Fibroblast of upper back skin (primary cell): ENCODE measurements around the gene DUSP22.
A peak's percentile ranks its signal among the peaks of the same experiment; 100 is the strongest.

Source experiments
- DNase-seq: peaks from one replicate; pipeline ENCODE4 v3.0.0-alpha.2; 2013

DUSP22 gene

DNA sequence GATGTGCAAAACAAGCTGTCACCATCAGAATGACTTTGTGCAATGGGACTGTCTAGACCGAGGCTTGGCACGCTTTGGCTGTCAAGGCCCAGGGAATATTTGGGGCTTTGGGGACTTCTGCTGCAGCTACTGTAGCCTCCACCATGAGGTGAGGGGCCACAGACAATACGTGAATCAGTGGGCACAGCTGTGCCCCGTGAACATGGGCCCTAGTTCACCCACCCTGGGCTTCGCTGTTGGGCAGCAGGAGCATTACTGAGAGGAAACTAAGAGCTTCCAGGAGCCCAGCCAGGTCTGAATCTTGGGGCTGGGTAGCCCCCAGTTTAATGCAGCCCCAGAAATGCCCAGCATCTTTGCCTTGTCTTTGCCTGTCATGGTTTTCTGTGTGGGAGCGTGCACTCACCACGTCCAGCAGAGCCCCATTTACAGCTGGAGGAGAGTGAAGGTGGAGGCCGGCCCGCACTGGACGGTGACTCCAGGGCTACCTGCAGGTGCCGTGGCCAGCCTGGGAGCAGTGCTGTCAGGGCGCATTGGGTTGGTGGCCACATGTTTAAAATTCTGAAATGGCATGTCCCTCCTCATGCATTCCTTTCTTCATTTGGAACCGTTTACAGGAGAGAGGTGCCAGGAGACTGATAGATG, 34.7 kb downstream of the DUSP22 start:
- no peak for DNase-seq

DNA sequence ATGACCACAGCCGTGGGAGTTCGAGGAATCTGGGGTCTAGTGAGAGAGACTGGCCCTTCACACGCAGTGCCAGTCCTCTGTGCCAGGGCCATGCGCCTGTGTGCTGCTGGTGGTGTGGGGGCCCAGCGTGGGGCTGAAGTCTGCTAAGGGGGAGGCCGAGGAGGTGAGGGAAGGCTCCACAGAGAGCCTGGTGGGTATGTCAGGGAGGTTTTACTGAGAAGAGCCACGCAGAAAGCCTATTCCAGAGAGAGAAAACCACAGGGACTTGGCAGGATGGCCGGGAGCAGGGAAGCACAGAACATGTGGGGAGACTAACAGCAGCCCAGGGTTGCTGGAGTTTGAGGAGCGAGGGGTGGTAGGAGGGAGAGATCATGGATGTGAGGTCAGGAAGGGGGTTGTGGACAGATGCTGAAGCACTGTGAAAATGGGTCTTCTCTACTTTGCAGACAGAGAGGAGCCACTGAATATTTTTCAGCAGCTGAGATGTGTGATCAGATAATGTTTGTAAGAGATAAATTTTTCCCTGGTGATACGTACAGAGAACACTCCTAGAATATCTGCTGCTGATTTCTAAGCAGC, 35.3 kb downstream of the DUSP22 start:
- DNase-seq, result peak; percentile 73

DNA sequence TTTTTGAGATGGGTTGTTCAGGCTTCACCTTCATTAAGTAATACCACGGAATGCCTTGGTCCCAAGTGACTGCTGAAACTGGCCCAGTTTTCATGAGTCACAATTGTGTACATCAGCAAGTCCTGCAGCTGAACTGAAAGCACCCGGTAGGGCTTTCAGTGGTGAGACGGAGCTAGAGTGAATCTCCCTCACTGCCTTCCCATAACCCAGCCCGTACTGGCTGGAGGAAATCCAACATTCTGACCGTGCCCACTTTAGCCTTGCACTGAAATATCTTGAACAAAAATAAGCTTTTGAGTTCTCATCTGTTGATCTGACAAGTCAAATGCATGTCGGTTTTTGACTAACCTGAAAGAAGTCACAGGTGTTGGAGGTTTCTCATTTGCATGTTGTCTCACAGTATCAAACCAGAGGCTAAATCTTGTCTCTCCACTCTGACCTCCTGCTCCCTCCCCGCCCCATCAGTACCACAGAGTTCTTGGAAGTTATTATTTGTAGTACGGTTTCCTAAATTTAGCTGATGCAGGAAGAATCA, 35.9 kb downstream of the DUSP22 start:
- DNase-seq, result peak; percentile 96

DNA sequence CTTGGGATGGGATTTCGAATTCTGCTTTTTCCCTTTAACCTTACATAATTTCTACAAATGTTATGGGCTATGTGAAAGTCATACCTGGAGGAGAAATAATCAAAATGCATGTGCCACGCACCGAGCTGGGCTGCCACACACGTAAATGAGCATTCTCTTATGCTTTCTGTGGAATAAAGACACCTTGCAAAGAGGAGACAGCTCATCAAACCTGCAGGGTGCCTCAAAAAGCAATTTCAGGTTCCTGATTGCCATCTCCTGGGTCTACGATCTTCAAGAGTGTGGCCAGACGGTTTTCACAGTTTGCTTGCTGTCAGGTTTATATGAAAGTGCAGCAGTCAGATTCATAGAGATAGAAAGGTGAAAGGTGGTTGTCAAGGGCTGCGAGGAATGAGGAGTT, 36.6 kb downstream of the DUSP22 start:
- no peak for DNase-seq

DNA sequence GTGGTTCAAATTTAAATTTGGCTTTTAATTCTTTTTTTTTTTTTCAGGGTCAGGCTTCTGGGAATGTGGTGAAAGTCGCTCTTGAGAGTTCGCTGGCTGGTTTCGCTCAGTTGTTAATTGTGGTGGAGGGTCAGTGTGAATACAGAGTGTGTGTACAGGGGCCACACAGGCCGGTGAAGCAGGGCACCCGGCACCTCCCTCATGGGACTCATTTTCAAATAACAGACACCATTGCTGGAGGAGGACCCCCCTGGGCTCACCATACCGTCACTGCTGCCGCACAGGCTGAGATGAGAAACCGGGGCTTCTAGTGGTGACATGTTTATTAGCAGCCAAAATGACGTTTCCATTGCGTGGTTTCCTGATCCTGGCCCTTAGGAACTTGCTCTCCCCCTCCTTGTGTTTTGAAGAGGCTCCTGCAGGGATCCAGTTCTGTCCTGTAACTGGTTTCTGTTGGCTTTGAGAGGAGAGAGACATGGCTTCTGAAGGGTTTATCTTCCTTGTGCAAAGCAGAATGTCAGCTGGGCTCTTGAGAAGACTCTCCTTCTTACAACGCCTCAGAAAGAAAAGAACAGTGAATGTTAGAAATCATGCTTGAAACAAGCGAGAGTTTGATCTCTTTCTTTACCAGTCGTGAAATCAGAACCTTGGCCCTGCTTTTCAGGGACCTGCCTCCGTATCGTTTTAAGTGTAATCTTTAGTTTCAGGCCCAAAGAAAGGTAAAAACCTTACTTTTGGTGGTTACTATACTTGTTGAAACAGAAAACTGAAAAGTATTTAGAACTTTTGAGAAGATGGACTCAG, 37.8 kb downstream of the DUSP22 start:
- DNase-seq, result peak; percentile 50

DNA sequence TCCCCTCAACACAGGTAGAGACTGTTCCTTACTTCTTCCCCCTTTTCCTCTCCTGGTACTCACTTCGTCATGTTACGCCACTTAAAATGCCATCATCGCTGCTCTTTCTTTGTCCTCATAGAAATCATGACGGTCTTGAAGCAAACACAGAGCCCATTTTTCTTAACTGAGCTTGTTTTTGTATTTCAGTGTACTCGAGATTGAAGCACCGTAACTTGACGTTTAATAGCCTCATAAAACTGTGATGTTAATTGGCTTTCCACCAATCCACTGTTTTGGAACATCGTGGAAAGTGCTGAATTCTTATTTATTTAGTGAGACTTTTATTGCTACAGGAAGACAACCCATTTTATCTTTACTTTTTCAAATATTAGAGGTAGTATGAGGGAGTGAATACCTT, 38.7 kb downstream of the DUSP22 start:
- no peak for DNase-seq

DNA sequence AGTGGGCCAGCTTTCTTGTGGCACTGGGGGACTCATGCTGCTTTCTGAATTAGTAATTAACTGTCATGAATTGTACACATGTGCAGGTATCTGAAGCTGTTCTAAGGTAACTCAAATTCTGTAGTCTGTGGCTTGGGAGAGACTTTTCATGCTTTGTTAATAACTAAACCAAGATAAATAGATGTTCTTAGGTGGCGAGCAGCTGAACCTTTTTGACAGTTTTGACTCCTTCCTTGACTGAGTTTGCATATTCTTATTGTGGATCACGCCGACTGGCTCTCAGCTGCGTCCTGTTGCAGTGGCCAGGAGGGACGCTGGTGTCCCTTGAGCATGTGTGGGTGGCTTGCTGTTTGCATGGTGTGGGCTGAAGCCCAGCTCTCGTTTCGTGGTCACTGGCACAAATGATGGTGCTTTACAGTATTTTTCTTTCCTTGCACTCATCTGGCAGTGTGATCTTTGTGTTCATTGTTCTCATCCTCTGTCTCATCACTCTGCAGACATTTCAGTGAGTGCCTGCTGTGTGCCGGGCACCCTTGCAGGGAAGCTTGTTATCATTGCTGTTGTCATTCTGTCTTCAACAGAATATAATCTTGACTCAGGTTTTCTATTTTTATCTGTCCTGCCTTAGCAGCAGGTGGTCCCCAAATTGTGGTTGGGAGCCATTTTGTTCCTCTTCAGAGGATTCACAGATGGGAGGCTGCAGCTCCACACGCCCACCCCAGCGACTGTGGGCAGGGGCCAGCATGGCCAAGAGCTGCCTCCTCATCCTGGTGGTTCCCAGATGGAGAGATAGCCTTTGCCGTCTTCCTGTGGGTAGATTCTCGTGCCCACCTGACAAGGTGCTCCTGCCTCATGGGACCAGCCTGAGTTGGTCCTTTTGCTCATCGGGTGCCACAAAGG, 39.6 kb downstream of the DUSP22 start:
- no peak for DNase-seq

DNA sequence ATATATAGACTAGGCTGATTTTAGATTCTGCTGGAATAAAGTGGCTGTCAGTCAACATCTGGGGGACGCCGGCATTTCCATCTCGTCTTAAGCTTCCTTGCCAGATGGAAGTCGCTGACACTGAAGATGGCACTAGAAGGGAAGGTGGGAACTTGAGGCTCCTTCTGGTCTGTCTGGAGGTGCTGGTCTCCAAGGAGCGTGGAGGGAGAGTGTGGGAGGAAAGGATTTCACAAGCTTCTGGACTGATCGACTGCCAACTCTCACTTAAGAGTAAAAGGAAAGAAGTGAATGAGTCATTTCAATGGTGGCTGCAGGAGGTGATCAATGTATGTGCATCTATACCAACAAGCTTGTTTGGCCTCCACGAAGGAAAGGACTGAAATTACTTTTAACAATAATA, 40.4 kb downstream of the DUSP22 start:
- DNase-seq, result peak; percentile 73

DNA sequence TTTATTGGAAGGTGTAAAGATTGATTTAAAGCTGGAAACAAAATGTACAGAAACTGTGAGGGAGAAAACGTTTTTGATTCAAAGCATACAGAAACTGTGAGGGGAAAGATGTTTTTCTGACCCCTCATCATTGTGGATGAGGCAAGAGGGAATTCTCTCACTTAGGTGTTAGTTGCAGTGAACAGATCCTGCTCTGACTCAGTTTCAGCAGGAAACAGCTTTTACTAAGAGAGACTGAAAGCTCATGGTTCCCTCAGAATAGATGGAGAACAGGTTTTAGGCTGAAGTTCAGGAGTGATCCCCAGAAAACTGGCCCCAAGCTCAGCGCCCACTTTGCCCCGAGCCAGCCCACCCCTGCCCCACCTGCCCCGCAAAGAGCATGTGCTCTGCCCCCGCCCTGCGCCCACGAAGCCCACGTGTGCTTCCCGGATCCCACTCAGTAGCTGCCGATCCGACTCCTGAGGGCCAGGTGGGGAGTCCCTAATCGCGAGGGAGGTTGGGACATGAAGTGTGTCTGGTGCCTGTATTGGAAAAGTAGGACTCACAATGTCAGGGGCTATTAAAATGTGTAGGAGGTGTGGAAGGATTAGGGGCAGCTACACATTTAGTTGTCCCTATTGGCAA, 41.2 kb downstream of the DUSP22 start:
- DNase-seq, result no peak

DNA sequence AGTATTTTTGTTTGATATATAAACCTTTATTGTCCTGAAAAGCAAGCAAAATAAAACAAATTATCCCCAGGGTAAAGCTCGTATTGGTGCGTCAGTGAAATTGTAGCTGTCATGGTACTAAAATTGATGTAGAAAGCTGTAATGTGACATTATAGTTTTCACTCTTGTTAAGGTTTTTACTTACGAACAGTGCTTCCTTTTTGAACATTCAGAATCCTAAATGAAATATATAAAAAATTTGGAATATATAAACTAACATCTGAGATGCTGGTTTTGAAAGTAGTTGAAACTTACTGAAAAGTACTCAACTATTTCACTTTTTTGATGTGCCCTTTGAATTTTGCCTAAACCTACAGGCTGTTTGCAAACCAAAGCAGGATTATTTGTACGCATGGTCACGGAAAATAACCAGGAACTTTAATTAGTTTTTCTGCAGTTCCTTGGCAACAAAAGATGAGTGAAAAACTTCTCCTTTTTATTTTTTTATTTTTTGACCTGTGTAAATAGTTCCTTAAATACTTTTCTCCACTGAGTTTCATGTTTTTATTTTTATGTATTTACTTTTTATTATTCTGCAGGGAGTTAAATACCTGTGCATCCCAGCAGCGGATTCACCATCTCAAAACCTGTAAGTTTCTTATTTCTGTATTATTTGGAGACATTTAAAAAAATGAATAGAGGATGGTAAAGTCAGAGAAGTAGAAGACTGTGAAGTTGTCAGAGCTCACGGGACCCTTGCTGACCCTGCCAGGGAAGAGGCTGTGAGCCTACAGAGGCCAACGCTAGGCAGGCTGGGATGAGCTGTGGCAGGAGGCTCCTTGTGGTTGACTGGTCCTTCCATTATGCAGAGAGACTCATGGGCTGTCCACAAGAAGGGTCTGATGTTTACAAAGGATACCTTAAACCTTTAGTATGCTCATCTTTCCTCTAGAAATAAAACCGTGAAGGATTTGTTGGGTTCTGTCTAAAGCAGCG, 42.5 kb downstream of the DUSP22 start:
- DNase-seq, result no peak

DNA sequence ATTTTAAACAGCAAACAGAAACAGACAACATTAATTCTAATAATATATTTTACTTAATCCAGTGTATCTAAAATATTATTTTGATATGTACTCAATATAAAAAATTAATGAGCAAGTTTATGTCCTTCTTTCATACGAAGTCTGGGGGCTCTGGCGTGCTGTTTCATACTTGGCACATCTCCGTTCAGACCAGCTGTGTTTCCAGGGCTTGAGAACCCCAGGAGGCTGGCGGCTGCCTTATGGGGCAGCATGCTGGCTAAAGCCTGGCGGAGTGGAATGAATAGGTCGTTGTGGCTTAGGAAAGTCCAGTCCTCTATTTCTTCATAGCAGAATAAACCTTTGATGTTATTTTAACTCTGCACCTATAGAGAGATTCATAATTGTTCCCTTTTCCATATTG, 43.3 kb downstream of the DUSP22 start:
- no peak for DNase-seq

DNA sequence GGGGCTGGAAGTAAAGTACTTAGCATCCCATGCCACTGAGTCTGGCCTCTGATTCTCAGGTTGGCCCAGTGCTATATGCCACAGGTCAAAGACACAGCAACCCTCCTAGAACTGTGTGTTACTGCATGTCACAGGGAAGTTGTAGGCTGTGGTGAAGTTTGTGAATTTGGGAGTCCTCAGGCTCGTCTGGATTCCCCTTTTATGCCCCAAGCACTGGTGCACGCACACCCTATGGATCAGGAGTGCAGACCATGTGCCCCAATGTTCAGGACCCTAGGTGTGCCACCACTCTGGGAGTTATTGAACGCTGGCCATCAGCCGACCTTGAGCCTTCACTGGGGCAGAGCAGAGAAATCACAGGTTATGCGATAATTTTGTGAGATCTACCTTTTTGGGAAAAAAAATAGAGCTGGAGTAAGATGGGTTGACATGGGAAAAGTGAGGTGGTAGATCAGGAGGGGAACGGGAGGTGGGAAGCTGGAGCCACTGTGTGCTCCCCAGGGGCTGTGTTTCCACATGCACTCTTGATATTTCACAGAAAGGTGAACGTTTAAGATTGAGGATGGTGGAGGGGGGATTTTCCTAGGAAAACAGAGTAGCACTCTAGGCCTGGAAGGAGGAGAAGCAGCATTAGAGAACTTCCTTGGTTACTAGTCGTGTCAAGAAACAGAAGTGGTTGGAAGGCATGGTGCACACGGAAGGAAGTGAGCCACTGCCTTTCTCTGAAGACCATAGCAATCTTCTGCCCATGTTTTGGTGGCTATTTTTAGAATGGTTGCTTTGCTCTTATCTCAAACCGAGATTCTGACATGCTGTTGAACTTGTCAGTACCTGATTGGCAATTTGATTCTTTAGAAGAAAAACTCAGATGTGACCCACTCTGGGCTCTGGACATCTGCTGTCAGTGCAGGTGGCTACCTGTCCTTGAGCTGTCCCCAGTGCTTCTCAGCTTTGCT, 44.1 kb downstream of the DUSP22 start:
- no peak for DNase-seq

DNA sequence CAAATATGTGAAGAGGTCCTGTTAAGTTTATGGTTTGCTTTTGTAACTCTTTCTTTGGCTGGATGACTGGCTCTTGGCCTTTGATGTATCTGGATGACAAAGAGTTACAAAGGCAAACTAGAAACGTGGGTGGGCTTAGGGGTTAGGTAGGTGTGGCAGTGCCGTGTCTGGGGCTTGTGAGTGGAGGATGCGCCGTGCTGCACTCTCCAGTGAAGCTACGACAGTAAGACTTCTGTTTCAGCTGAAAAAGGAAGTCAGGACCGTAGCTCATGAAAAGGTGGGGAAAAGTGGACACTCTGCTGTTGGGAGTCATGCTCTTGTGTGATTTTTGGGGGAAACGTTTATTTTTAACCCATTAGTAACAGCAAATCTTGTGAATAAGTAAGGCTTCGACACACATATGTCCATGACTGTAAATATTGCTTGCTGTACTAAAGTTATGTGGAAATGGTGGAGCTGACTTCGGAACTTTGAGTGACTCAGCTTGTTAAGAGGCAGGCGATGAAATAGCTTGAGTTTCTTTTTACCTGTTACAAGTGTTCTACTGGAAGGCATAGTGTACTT, 45.6 kb downstream of the DUSP22 start:
- peak; percentile 16 for DNase-seq

DNA sequence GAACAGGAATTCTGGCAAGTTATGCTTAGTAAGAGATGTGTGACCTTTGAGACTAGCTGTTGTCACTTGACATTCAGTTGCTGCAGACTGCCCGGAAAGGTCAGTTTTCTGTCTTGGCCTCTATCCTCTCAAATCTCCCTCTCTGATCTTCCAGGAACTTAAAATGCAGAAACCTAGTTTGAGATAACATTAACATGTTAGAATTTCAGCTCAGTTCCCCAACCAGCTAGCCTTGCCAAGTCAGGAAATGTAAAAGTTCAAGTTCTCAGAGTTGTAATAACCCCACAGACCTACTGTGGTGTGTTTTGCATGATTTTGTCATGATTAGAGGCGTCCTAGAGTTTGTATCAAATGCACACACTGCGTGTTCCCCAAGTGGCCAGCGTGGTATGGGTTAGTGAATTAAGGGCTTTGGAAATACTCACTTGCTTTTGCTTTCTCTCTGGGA, 46.6 kb downstream of the DUSP22 start:
- DNase-seq, result no peak

DNA sequence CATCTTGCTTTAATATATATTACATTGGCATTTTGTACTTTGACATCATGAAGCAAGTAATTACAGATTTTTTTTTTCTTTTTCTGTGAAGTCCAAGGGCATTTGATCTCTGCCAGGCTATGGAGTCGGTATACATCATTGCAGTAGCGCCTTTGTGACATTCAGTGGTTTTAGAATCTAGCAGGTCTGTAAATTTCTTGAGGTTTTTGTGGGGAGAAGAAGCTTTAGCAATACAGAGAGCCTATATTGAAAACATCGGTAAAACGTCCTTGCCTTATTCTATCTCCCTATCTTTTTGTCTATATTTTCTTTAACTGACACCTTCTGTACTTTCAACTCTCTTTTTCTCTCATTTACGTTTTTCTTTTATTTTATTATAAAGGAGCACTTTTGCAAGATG, 47.2 kb downstream of the DUSP22 start:
- no peak for DNase-seq

DNA sequence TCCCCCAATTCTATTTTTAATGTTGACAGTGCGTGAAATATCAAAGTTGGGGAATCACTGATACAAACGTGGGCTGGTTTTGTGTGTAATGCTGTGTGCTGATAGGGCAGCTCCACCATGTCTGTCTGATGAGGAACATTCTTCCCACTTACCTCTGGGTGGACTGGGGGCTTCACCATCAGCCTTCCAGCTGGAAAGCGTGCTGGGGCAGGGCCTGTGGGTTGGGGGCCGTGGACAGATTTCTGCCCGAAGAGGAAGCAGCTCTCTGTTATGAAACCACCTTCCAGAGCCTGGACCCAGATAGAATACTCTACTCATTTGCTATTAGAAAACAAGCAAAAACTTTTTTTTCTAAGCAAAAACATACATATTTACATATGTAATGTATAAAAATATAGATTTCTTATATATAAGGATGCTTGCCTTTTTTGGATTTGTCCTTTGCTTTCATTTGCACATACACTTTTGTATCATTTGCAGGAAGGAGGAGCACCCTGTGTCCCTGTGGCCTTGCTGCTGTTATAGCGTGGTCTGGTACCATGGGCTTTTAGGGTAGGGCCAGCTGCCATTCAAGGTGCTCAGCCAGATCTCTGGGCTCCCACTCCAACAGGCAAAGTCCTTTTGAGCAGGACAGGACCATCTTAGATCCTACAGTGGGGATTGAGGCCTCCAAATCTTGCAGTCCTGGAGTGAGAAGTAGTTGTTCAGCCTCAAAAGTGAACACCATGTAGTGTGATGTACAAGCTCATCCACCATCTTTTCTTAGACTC, 48.1 kb downstream of the DUSP22 start:
- no peak for DNase-seq

DNA sequence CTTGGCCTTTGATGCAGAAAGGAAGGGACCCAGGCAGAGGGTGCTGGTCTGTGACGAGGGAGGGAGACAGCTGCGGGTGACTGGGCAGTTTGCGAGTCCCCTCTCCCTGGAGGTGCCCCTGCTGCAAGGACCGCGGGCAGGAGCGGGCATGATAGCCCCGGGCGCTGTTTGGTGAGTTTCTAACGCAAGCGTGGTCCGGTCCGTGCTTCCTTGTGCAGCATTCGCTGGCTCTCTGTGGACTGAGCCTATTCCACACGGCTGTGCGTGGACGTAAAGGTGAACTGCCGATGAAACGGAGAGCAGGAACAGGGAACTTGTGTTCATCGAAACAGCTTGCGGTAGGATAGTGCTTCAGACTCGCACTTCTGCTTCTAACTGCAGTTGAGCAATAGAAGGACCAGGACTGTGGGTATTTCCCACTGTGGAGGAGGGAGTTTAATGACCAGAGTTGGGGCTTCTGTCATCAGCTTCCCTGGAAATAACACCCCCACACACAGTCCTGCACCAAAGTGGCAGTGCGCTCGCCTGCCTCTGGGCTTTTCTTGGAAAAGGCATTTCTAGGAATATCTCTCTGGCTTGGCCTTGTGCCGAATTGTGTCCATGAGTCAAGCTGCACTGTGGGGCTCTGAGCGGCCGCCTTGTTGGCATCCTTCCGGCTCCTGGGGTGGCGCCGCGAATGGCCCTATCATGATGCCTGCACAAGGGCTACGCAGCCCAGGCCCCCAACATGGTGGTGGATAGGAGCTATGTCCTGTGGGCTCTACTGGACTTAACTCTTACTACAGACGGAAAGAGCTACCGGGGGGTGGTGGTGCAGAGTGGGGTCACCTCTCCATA, 48.9 kb downstream of the DUSP22 start:
- no peak for DNase-seq
